Prostate gland (tissue), 2 donors: ENCODE results near the gene MAGEA4.

Source experiments
- CTCF ChIP-seq, 4 experiments: fragments of 200-600 bp in 2 of 4; fragments of 450-650 bp in 2 of 4; sonication (generic) in 2 of 4; IDR thresholded peaks; 1 replicate in 3 of 4; 2 replicates in 1 of 4; pipeline ENCODE4 v1.5.1; 2016 to 2019; ENCODE audit warnings: antibody characterized with exemption in 4 of 4, mild to moderate bottlenecking in 2 of 4, moderate library complexity in 2 of 4
- POLR2A ChIP-seq: fragments of 450-650 bp; IDR thresholded peaks from one replicate; pipeline ENCODE4 v1.6.1; 2016; ENCODE audit warnings: antibody characterized with exemption, mild to moderate bottlenecking
- POLR2AphosphoS5 ChIP-seq: sonication (generic); formaldehyde crosslinking; IDR thresholded peaks from one replicate; pipeline ENCODE4 v1.6.1; 2017; ENCODE audit warnings: antibody characterized with exemption

GRCh38 chrX:151973060-151973661, 60.5 kb downstream of the MAGEA4 start:
- no peak for TF ChIP-seq CTCF (IDR thresholded peaks at IDR 0.05)
- no peak for TF ChIP-seq POLR2A
- TF ChIP-seq POLR2AphosphoS5 = no peak
